Measurements from ENCODE around the gene SLC16A5. TPM values are rescaled to one million over a fixed set of nuclear protein-coding genes. Genes with fewer than 3 reads are reported as not detected.

SLC16A5 gene
- total RNA-seq, 4 donors from 2014 or later: 4.0 to 6.9 (median 5.2) TPM

DNA sequence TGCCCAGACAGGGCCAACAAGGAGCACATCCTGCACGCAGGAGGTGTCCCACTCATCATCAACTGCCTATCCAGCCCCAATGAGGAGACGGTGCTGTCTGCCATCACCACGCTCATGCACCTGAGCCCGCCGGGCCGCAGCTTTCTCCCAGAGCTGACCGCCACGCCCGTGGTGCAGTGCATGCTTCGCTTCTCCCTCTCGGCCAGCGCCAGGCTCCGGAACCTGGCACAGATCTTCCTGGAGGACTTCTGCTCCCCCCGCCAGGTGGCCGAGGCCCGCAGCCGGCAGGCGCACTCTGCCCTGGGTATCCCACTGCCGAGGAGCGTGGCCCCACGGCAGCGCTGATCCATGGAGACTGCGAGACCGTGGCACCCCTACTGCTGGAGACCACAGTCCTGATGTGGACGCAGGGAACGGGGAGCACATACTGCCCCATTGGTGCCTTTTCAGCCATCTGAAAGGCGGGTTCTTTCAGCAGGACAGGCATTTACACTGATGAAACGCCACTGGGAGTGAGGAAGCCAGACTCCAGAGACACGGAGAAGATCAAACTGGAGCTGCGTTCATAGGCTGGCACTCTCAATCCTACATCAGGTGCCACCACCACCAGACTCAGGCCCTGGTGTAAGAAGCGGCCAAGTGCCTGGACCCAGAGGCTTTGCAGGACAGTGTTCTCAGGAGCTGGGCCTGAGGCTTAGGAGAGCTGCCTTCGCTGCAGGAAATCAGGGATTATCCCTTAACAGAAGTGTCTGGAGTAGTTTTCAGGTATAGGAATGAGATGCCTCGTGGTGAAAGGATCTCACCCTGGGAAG, 41.1 kb downstream of the SLC16A5 start:
- no peak overlapping the region for H3K27ac ChIP-seq
- H3K27me3 ChIP-seq: no peaks in the 10 kb centered on the region
- TF ChIP-seq POLR2AphosphoS5 (IDR thresholded peaks at IDR 0.05): no peak
- TF ChIP-seq, protein P1, sequence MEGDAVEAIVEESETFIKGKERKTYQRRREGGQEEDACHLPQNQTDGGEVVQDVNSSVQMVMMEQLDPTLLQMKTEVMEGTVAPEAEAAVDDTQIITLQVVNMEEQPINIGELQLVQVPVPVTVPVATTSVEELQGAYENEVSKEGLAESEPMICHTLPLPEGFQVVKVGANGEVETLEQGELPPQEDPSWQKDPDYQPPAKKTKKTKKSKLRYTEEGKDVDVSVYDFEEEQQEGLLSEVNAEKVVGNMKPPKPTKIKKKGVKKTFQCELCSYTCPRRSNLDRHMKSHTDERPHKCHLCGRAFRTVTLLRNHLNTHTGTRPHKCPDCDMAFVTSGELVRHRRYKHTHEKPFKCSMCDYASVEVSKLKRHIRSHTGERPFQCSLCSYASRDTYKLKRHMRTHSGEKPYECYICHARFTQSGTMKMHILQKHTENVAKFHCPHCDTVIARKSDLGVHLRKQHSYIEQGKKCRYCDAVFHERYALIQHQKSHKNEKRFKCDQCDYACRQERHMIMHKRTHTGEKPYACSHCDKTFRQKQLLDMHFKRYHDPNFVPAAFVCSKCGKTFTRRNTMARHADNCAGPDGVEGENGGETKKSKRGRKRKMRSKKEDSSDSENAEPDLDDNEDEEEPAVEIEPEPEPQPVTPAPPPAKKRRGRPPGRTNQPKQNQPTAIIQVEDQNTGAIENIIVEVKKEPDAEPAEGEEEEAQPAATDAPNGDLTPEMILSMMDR (IDR thresholded peaks at IDR 0.05): no peak
- no peak for TF ChIP-seq POLR2A (IDR thresholded peaks at IDR 0.05)
- no peak for TF ChIP-seq EP300 (IDR thresholded peaks at IDR 0.05)
- peaks cover 0 to 23% (median 5%) of the 10 kb centered on the region in 3 donors for H3K4me1 ChIP-seq
- peaks cover 0 to 20% of the 10 kb centered on the region in 2 donors for H3K36me3 ChIP-seq
- 73 to 87% methylated on average over 9 of the region's 33 CpGs for WGBS, 2 donors (ENCODE audit: low coverage in 1 of 2)
- no peak overlapping the region for H3K4me3 ChIP-seq
- no peak for ATAC-seq
- H3K9me3 ChIP-seq: no peaks in the 10 kb centered on the region

DNA sequence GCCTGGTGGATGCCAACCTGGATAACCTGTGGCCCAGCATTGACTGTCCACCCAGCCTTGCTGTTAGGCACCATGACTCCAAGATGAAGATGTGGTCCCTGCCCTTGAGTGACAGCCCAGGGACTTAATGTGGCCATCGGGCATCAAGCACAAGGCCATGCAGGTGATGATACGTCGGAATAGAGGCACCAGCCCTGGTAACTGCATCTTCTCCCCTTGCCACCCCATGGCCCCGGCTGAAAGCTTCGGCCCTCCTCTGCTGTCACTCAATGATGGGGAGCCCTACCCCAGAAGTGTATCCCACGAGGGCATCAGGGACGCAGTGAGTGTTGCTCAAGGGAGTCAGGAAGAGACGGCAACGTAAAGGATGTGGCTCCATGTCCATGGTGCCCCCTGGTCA, 41.8 kb downstream of the SLC16A5 start:
- peaks cover 0 to 20% of the 10 kb centered on the region in 2 donors for H3K36me3 ChIP-seq
- peak overlapping the region in 1 of 4 donors; percentile 90 for H3K27ac ChIP-seq
- 90% methylated on average over 4 of the region's 9 CpGs; no CpG with 5 or more reads in 1 of the 2 donors for WGBS, 2 donors (ENCODE audit: low coverage in 1 of 2)
- no peak overlapping the region for H3K4me3 ChIP-seq
- ATAC-seq: no peak
- TF ChIP-seq, protein P1 (IDR thresholded peaks at IDR 0.05): no peak
- TF ChIP-seq POLR2AphosphoS5 (IDR thresholded peaks at IDR 0.05) (no peak), POLR2A (IDR thresholded peaks at IDR 0.05) (no peak), EP300 (IDR thresholded peaks at IDR 0.05) (no peak)
- peaks cover 0 to 23% (median 5%) of the 10 kb centered on the region in 3 donors for H3K4me1 ChIP-seq
- H3K9me3 ChIP-seq: no peaks in the 10 kb centered on the region
- no peaks in the 10 kb centered on the region for H3K27me3 ChIP-seq

DNA sequence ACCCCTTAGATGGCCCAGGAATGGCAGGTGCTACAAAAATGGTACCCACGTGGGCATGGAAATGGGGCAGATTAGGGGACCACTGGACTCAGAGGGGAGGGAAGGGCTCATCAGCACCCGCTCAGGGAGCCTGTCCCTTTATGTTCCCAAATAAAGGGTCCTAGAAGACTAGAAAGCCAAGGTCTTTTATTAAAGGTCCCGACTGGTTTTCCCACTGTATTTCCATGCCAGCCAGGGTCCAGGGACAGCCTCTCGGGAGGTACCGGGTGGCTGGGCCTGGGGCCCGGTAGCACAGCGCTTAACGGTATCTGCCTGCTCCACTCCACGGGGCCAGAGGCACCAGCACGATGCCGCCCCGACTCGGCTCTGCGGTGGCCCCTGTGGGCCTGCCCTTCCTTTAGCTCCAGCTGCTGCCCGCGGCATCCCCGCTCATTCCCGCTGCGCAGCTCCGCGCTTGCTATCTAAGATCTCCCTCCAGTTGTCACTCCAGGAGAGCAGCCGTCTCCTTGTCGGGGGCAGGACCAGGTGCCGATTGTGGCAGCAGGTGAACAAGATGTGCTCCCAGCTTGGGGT, 42.4 kb downstream of the SLC16A5 start:
- Histone ChIP-seq H3K4me1 (peaks cover 0 to 23% (median 5%) of the 10 kb centered on the region in 3 donors), H3K27me3 (no peaks in the 10 kb centered on the region), H3K9me3 (no peaks in the 10 kb centered on the region), H3K4me3 (peak overlapping the region in 1 of 2 donors; percentile 88), H3K27ac (peak overlapping the region in 3 of 4 donors; percentile 87 to 90 (median 89)), H3K36me3 (peaks cover 0 to 20% of the 10 kb centered on the region in 2 donors)
- ATAC-seq: no peak
- WGBS, 2 donors (ENCODE audit: low coverage in 1 of 2): 34 to 74% methylated on average over 3 to 9 of the region's 24 CpGs
- TF ChIP-seq POLR2AphosphoS5 (IDR thresholded peaks at IDR 0.05) (no peak), EP300 (IDR thresholded peaks at IDR 0.05) (no peak)
- TF ChIP-seq, protein P1 (IDR thresholded peaks at IDR 0.05): no peak

DNA sequence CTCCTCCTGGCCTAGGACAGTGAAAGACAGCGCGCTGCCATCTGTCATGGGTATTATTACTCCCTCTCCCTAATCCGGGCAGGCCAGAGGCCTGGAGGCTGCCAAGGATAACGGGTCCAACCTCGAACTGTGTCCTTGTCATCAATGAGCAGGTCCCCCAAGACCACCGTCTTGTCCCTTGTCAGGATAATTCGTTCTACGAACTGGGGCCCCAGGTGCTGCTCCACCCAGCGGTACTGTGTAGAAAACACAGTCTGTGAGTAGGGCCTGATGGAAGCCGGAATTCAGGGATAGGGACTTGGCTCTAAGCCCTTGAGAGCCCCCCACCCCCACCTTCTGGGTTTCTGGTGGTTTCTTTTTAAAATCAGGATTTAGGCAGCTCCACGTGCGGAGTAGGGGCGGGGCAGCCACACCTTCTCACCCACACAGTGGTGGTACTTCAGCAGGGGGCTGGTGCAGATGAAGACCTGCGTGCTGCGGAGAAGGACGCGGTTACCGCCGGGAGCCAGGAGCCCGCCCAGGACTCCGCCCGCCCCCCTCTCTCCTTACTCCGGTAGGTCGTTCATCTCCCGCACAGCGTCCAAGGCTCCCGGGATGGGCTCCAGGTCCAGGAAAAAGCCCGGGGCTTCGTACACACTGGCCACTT, 43.0 kb downstream of the SLC16A5 start:
- H3K4me3 ChIP-seq: peak overlapping the region; percentile 59 to 88
- peak; percentile 51 for ATAC-seq

More for the DNA sequence above, 43.0 kb downstream of the SLC16A5 start:
- WGBS, 2 donors (ENCODE audit: low coverage in 1 of 2): 30 to 41% methylated on average over 3 to 6 of the region's 29 CpGs
- H3K27me3 ChIP-seq: no peaks in the 10 kb centered on the region
- TF ChIP-seq EP300 (IDR thresholded peaks at IDR 0.05): no peak
- TF ChIP-seq POLR2A (IDR thresholded peaks at IDR 0.05): no peak
- TF ChIP-seq, protein P1 (IDR thresholded peaks at IDR 0.05): peak in 3 of 4 experiments; percentile 35 to 57 (median 45)
- TF ChIP-seq POLR2AphosphoS5 (IDR thresholded peaks at IDR 0.05): no peak
- peak overlapping the region; percentile 59 to 90 (median 88) for H3K27ac ChIP-seq
- no peaks in the 10 kb centered on the region for H3K9me3 ChIP-seq
- peaks cover 0 to 20% of the 10 kb centered on the region in 2 donors for H3K36me3 ChIP-seq
- H3K4me1 ChIP-seq: peaks cover 0 to 23% (median 5%) of the 10 kb centered on the region in 3 donors

All from gastroesophageal sphincter (tissue), 4 donors.